Transverse colon (tissue), 4 donors: ENCODE measurements around the gene RALGAPA1. TPM values are rescaled to one million over a fixed set of nuclear protein-coding genes. Genes with fewer than 3 reads are reported as not detected.

ENCODE experiments used
- DNase-seq: peaks from one replicate; pipeline ENCODE4 v3.0.0-alpha.2; 2019
- H3K27ac ChIP-seq, 4 donors: fragments of 200-600 bp; sonication (generic); 2 replicates each; pipeline ENCODE4 v1.5.1; 2016 to 2018; ENCODE audit warnings: inconsistent platforms in 4 of 4
- H3K27me3 ChIP-seq: fragments of 200-600 bp; sonication (generic); 2 replicates; pipeline ENCODE4 v1.5.1; 2017; ENCODE audit warnings: inconsistent platforms
- H3K36me3 ChIP-seq, 4 donors: fragments of 200-600 bp; sonication (generic); 2 replicates each; pipeline ENCODE4 v1.5.1; 2017 to 2019; ENCODE audit warnings: inconsistent platforms in 4 of 4
- H3K4me1 ChIP-seq, 4 donors: fragments of 200-600 bp; sonication (generic); 2 replicates each; pipeline ENCODE4 v1.5.1; 2017 to 2020; ENCODE audit warnings: inconsistent platforms in 4 of 4
- H3K4me3 ChIP-seq, 4 donors: fragments of 200-600 bp; sonication (generic); 1 replicate in 1 of 4; 2 replicates in 3 of 4; pipeline versions ENCODE4 v1.5.1 to v1.6.1; 2017 to 2019; ENCODE audit warnings: inconsistent platforms in 4 of 4
- H3K9me3 ChIP-seq, 2 donors: fragments of 200-600 bp; sonication (generic); 2 replicates each; pipeline ENCODE4 v1.5.1; 2017 to 2019; ENCODE audit warnings: inconsistent platforms in 2 of 2
- CTCF ChIP-seq, 5 experiments: fragments of 200-600 bp in 3 of 5; fragments of 450-650 bp in 2 of 5; sonication (generic) in 3 of 5; IDR thresholded peaks; 1 replicate in 2 of 5; 2 replicates in 3 of 5; pipeline ENCODE4 v1.5.1; 2016 to 2017; ENCODE audit warnings: antibody characterized with exemption in 5 of 5, inconsistent platforms in 3 of 5, mild to moderate bottlenecking in 2 of 5, moderate library complexity in 1 of 5
- EP300 ChIP-seq: sonication (generic); formaldehyde crosslinking; IDR thresholded peaks from one replicate; pipeline ENCODE4 v1.6.1; 2017; ENCODE audit warnings: antibody characterized with exemption, low read depth
- POLR2A ChIP-seq: fragments of 450-650 bp; IDR thresholded peaks from one replicate; pipeline ENCODE4 v1.6.1; 2016; ENCODE audit warnings: antibody characterized with exemption, mild to moderate bottlenecking, moderate library complexity
- POLR2AphosphoS5 ChIP-seq, 3 donors: sonication (generic); formaldehyde crosslinking; IDR thresholded peaks; one replicate each; pipeline ENCODE4 v1.6.1; 2016; ENCODE audit warnings: antibody characterized with exemption in 3 of 3
- WGBS, 2 donors: methylation state at CpG; one replicate each; pipeline ENCODE4 v1.1.5; 2018; ENCODE audit warnings: low coverage in 1 of 2; 5-methylcytosine and 5-hydroxymethylcytosine counted together
- in situ Hi-C, 4 donors: fragments of 200-750 bp; cut with MboI; loops; one replicate each; pipeline versions ENCODE4 v1.15.0 to v1.15.1; 2017; ENCODE audit warnings: low sequenced_read_pairs in 3 of 4, low pct_ligation_motif_present in 1 of 4, low pct_unique_long_range_greater_than_20kb in 1 of 4
- intact Hi-C: fragments of 100-400 bp; cut with DNase I; formaldehyde crosslinking; loops from one replicate; pipeline ENCODE4 v1.15.1; 2023; ENCODE audit warnings: low total_unique reads
- total RNA-seq, 4 donors: library from RNA; depleted of rRNA; stranded (reverse); fragments of >200 nt; gene quantifications; one replicate each; pipeline ENCODE4 v1.1.0, GENCODE V29; 2016

Gene RALGAPA1
- total RNA-seq, 4 donors from 2014 or later: 84.7 to 122 (median 119) TPM

GRCh38 chr14:35571598-35571997, 237.5 kb downstream of the RALGAPA1 start:
- H3K9me3 ChIP-seq: no peaks in the 10 kb centered on the region
- DNase-seq: no peak
- 93 to 100% methylated on average over 1 to 8 of the region's 8 CpGs for WGBS, 2 donors
- no peak overlapping the region for H3K27ac ChIP-seq
- intact Hi-C loops: no loop called here
- peaks cover 0 to 9% (median 0%) of the 10 kb centered on the region in 4 donors for H3K36me3 ChIP-seq
- H3K27me3 ChIP-seq: no peaks in the 10 kb centered on the region
- in situ Hi-C loops: no loop called here
- H3K4me1 ChIP-seq: no peaks in the 10 kb centered on the region
- TF ChIP-seq POLR2A (no peak), EP300 (no peak), CTCF (IDR thresholded peaks at IDR 0.05) (no peak), POLR2AphosphoS5 (IDR thresholded peaks at IDR 0.05) (no peak)
- H3K4me3 ChIP-seq: no peak overlapping the region

- intact Hi-C loops (no loop called here), in situ Hi-C loops (no loop called here)
- TF ChIP-seq EP300: no peak
- no peak for TF ChIP-seq POLR2AphosphoS5 (IDR thresholded peaks at IDR 0.05)
- TF ChIP-seq POLR2A: no peak
- TF ChIP-seq CTCF (IDR thresholded peaks at IDR 0.05): no peak
- no peaks in the 10 kb centered on the region for H3K4me1 ChIP-seq
- H3K27me3 ChIP-seq: no peaks in the 10 kb centered on the region
- H3K36me3 ChIP-seq: no peaks in the 10 kb centered on the region
- DNase-seq: no peak
- H3K27ac ChIP-seq: no peak overlapping the region
- 90 to 99% methylated on average over 4 of the region's 4 CpGs for WGBS, 2 donors
- H3K9me3 ChIP-seq: no peaks in the 10 kb centered on the region
- no peak overlapping the region for H3K4me3 ChIP-seq
These were observed 243.1 kb downstream of the RALGAPA1 start for GRCh38 chr14:35565871-35566464.

- no peak overlapping the region for H3K4me3 ChIP-seq
- in situ Hi-C loops (no loop called here), intact Hi-C loops (no loop called here)
- H3K27me3 ChIP-seq: no peaks in the 10 kb centered on the region
- 83% methylated on average over 2 of the region's 2 CpGs; no CpG with 5 or more reads in 1 of the 2 donors for WGBS, 2 donors
- H3K4me1 ChIP-seq: no peaks in the 10 kb centered on the region
- no peak for DNase-seq
- no peak overlapping the region for H3K27ac ChIP-seq
- TF ChIP-seq POLR2AphosphoS5 (IDR thresholded peaks at IDR 0.05): no peak
- no peak for TF ChIP-seq EP300
- no peak for TF ChIP-seq CTCF (IDR thresholded peaks at IDR 0.05)
- TF ChIP-seq POLR2A: no peak
- no peaks in the 10 kb centered on the region for H3K36me3 ChIP-seq
- no peaks in the 10 kb centered on the region for H3K9me3 ChIP-seq
These were observed 250.4 kb downstream of the RALGAPA1 start for GRCh38 chr14:35558680-35559079.

- intact Hi-C loops (no loop called here), in situ Hi-C loops (no loop called here)
- Histone ChIP-seq H3K36me3 (no peaks in the 10 kb centered on the region), H3K4me3 (no peak overlapping the region), H3K27ac (no peak overlapping the region), H3K9me3 (no peaks in the 10 kb centered on the region), H3K27me3 (no peaks in the 10 kb centered on the region), H3K4me1 (no peaks in the 10 kb centered on the region)
- DNase-seq: no peak
- TF ChIP-seq POLR2A: no peak
- TF ChIP-seq POLR2AphosphoS5 (IDR thresholded peaks at IDR 0.05): no peak
- no peak for TF ChIP-seq CTCF (IDR thresholded peaks at IDR 0.05)
- TF ChIP-seq EP300: no peak
These were observed 251.8 kb downstream of the RALGAPA1 start for GRCh38 chr14:35557221-35557747.
